Uterus (tissue), 2 donors: ENCODE data around the gene TUBA1C.

ENCODE experiments used
- CTCF ChIP-seq, 4 experiments: fragments of 200-600 bp in 2 of 4; fragments of 450-650 bp in 2 of 4; sonication (generic) in 2 of 4; IDR thresholded peaks; one replicate each; pipeline ENCODE4 v1.5.1; 2016 to 2019; ENCODE audit warnings: antibody characterized with exemption in 4 of 4, mild to moderate bottlenecking in 2 of 4, moderate library complexity in 1 of 4
- POLR2A ChIP-seq, 2 donors: fragments of 450-650 bp; IDR thresholded peaks; one replicate each; pipeline ENCODE4 v1.6.1; 2016; ENCODE audit warnings: antibody characterized with exemption in 2 of 2, mild to moderate bottlenecking in 1 of 2, moderate library complexity in 1 of 2

DNA sequence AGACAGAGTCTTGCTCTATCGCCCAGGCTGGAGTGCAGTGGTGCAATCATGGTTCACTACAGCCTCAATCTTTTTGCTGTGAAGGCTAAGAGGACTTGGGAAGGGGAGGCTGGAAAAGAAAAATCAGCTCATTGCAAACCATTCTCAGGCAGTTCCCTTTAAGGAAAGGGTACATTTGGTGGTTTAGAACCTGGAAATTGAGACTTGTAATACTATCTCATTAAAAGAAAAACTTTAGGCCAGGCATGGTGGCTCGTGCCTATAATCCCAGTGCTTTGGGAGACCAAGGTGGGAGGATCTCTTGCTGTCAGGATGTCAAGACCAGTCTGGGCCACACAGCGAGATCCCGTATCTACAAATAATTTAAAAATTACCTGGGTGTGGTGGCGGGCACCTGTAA, 21.3 kb upstream of the TUBA1C start:
- TF ChIP-seq CTCF (IDR thresholded peaks at IDR 0.05) (no peak), POLR2A (IDR thresholded peaks at IDR 0.05) (no peak)
